CD4-positive, alpha-beta T cell treated with Interleukin-2 at 100 ng/mL for 4 hours (primary cell): Measurements from ENCODE around the gene LPP.

Experiments used
- DNase-seq: peaks from one replicate; pipeline ENCODE4 v3.0.0-alpha.2; 2020; ENCODE audit warnings: low spot score

LPP gene

GRCh38 chr3:188707381-188708288 lies 553.7 kb downstream of the LPP start:
- no peak for DNase-seq

DNA sequence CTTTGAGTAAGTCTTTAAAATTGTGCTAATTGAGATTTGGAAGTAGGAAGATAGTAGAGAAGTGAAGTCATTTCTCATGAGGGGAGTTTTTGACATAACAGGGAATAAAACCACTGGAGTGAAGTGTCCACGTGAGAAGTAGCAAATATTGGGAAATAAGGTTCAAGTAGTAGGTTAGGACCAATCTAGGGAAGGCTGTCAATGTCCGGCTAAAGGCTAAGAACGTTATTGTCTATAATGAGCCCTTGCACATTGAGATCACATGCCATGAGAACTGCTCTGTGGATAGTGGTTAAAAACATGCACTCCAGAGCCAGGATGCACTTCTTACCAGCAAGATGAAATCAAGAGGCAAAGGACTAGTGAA lies 557.9 kb downstream of the LPP start:
- DNase-seq = no peak

- no peak for DNase-seq
These were observed 558.4 kb downstream of the LPP start for GRCh38 chr3:188712248-188712924.

- no peak for DNase-seq
These were observed 559.0 kb downstream of the LPP start for GRCh38 chr3:188712991-188713390.

GRCh38 chr3:188719545-188719944 lies 565.6 kb downstream of the LPP start:
- DNase-seq = no peak

DNA sequence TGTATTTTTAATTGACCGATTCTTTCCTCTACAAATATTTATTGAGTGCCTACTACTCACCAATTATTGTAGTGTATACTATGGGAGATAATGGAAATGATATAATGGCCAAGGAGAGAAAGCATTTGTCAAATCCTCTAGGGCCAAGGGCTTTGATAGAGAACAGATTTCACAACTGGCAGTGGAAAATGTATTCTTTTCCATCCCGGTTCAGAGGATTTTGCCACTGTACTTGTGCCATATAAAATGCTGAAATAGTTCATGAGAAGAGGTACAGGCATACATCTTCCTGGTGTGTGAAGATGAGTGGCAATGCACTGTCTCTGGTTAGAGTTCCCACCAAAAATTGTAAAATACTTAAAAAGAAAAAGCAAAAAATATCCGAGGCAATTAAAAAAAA lies 566.3 kb downstream of the LPP start:
- DNase-seq = no peak

DNA sequence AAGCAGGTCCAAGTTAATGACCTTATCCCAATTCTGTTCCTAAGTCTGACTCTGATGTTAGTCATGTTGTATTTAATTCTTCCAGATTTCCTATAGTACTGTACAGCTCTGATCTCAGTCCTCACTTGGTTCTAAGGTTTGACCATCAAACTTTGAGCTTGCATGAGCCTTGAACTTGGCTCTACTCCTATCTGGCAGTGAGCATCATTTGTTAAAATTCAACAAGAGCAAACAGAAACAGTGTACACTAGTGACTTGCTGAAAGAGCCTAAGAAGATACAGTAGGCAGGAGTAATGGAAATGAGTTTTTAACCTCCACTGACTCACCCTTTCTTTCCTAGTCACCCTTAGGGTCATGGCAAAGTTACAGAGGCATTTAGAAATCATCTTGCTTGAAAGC lies 566.7 kb downstream of the LPP start:
- no peak for DNase-seq

- DNase-seq = no peak
These were observed 567.4 kb downstream of the LPP start for GRCh38 chr3:188721312-188721711.

DNA sequence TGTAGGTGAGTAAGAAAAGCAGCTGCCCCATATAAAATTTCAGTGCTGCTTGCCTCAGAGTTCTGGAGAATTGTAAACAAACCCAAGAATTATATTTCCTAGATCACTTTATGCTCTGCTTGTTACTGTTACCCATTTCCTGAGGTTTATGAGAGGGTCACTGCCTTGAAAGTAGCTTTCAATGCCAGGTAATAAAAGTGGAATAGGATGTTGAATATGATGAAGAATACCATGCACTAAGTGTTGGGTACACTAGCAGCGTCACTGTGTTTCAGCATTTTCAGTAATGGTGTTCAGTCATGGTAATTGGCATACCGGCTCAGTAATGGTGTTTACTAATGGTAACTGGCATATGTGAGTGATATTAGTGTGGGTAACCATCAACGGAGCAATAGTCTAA lies 568.0 kb downstream of the LPP start:
- DNase-seq = no peak

DNA sequence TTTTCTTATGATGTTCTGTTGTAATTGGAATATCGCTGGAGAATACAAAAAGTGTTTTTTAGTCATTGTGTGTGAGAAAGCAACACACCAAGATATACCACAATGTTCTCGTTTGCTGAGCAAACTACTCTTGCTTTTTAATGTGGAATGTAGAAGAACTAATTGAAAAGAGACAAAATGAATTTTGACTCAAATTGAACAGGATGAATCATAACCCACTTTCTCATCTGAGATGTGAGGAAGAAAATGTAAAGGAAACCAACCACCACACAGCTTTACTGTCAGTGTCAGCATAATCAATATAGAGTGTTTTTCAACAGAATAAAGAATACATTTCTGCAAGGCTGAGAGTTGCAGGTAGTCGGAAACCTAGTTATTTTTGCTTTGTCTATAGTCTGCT lies 569.0 kb downstream of the LPP start:
- DNase-seq = no peak

DNA sequence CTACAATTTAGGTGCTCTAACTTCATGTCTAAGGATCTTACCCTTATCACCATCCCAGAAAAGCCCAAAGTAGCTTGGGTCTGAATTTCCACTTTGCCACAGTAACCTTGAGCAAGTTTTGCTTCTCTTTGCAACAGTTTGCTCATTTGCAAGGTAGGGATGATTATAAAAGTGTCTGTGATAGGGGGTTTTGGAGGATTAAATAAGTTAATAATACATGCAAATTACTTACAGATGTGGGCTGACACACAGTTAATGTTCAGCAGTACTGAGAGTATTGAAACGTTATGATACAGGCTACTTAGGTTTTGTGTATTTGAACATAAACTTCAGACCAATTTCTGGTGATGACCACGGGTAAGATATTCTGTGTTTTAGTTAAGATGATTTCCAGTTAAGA lies 573.1 kb downstream of the LPP start:
- no peak for DNase-seq

- DNase-seq = no peak
These were observed 574.5 kb downstream of the LPP start for GRCh38 chr3:188728371-188728896.

DNA sequence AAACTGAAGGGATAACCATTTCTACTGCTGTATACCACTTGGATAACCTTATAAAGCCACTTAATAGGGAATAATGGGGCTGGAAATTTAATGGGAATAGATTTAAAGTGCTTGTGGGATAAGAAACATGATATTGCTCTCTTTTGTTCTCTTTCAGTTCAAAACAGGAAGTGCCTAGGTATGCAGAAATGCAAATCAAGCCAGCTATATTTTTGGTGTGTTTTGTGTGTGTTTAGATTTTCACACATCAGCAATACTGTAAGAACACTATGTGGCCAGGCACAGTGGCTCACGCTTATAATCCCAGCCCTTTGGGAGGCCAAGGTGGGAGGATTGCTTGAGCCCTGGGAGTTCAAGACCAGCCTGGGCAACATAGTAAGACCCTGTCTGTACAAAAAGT lies 575.5 kb downstream of the LPP start:
- DNase-seq = no peak

- DNase-seq = no peak
These were observed 580.4 kb downstream of the LPP start for GRCh38 chr3:188734395-188734794.

DNA sequence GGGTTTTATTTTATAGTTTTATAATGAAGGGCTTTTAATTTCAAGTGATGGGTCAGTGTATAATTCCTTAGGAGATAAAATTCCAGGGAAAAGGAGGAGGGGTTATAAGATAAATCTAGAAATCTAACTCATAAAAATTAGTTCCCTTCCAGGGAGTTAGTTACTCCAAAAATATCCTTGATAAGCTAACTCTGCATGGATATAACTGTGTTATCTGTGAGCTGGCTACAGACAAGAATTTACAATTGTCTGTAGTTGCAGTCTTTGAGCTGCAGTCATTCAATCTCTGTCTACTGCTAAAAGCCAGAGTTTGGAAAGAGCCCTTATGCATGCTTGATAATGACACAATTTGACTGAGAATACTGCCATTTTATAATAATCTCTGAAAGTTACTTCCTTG lies 585.6 kb downstream of the LPP start:
- no peak for DNase-seq

GRCh38 chr3:188740010-188740409 lies 586.1 kb downstream of the LPP start:
- DNase-seq = no peak

- DNase-seq = no peak
These were observed 589.0 kb downstream of the LPP start for GRCh38 chr3:188742755-188743550.

- no peak for DNase-seq
These were observed 590.2 kb downstream of the LPP start for GRCh38 chr3:188744166-188744565.

DNA sequence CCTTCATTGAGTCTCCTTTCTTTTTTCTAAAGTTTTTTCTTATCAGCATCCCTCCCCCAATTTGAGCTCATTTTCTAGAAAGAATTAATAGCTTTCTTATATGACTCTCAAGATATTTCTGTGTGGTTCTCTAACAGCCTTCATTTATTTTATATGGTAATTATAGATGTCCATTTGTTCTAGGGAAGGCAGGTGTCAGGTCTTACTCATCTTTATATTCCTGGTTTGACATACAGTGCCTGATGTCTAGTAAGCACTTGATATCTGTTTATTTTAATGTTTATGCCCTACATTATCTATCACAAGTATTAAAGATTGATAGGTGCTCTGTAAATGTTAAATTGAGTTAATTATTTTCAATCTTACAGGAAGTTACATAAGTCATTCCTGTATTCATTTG lies 591.1 kb downstream of the LPP start:
- no peak for DNase-seq

DNA sequence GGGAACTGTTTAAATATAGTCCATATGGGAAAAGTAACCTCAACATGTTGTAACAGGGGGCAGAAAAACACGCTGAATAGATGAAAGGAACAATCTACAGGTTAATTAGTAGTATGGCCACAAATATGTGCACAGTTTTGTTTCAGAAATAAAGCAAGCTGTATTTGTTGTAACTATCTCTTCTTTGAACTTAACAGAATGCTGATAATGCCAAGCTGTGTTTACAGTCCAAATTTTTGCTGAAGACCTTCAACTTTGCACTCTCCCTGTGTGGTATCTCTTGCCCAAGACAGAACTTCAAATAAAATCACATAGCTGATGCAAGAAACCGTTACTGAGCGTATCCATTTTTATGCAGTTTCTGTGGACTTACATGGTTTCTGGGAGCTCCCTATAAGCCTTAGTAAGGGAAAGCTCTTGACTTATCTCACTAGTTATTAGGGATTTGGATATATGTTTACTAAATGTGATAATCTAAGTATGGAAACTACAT lies 592.4 kb downstream of the LPP start:
- DNase-seq = no peak

DNA sequence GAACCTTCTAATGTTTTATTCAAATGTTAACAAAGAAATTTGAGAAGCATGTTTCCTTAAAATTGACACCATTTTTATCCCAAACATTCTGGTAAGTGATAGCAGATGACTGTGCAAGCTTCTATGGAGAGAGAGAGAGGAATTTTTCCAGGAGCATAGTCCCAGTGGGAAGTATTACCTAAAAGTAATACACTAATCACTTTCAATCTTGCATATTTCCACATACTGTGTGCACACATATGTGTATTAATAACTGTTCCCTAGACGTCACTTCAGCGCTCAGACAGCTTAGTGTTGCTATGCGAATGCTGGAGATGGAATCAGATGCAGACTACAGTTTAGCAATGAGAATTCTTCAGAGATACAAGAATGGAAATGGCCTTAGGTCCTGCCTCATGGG lies 593.5 kb downstream of the LPP start:
- no peak for DNase-seq

- DNase-seq = peak; percentile 79
These were observed 595.2 kb downstream of the LPP start for GRCh38 chr3:188749010-188749617.
